Stimulated activated CD8-positive, alpha-beta memory T cell treated with anti-CD3 and anti-CD28 coated beads, Interleukin-7, amount 100 ng/mL, for 1 hour (primary cell): ENCODE results near the gene CARD9.
"Not testable (repeated sequence)": the region's sequence is repeated elsewhere in the genome, so short reads cannot be mapped to it uniquely, and the experiment has no call there.

ENCODE experiments used
- DNase-seq, 2 donors: peaks; one replicate each; pipeline ENCODE4 v3.0.0-alpha.2; 2020; ENCODE audit warnings: low read depth in 2 of 2

The CARD9 gene, protein sequence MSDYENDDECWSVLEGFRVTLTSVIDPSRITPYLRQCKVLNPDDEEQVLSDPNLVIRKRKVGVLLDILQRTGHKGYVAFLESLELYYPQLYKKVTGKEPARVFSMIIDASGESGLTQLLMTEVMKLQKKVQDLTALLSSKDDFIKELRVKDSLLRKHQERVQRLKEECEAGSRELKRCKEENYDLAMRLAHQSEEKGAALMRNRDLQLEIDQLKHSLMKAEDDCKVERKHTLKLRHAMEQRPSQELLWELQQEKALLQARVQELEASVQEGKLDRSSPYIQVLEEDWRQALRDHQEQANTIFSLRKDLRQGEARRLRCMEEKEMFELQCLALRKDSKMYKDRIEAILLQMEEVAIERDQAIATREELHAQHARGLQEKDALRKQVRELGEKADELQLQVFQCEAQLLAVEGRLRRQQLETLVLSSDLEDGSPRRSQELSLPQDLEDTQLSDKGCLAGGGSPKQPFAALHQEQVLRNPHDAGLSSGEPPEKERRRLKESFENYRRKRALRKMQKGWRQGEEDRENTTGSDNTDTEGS

DNA sequence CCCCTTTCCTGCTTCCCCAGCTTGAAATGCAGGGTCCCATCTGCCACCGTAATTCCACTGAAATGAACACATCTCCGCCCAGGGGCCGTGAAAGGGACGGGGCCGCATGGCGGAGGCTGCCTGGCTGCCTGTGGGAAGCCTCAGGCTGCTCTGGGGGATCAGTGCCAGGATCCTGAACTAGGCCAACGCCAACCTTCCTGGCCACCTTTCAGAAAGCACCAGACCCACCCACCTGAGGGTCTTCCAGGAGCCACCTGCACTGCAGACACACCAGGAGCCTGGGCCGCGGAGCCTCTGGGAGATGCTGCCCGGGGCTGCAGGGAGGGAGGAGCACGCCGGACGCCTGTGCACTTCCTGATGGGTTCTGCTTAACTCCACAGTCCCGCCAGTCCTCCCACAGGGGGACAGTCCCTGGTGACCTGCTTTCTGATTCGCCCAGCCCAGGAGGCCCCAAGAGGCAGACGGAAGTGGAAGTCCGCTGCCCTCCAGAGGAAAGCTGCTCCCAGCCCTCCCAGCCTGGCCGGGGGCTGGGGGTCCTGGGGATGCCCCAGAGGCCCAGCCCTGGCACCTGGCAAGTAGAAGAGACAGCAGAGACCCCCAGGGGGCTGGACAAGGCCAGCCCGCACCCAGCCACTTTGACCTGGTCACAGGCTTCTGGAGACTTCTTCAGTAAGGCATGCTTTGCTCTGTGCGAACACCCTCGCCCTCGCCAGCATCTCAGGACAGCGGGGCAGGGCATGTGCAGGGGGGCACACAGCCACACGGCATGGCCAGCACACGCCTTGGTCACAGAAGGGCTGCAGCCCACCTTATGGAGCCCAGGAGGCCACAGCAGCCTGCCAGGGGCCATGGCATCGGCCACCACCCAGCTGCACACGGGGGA is at the start of gene CARD9:
Gene CARD9, minus strand, starts transcription at position 370 of the 883 bp plus-strand sequence. CDS start 1,591 bp downstream, outside the sequence.
- no peak for DNase-seq

DNA sequence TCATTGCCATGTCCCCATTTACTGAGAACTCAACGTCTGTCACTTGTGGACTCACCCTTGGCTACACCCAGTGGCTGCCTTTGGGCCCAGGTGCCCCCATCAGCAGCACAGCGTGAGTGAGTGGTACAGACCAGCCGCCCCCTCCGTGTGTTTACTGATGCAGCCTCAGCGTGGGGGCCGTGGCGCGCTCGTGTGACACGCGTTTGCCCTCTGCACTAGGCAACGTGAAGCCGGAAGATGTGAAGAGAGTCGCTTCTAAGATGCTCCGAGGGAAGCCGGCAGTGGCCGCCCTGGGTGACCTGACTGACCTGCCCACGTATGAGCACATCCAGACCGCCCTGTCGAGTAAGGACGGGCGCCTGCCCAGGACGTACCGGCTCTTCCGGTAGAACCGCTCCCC is 49.4 kb upstream of the CARD9 start:
- DNase-seq: no peak

DNA sequence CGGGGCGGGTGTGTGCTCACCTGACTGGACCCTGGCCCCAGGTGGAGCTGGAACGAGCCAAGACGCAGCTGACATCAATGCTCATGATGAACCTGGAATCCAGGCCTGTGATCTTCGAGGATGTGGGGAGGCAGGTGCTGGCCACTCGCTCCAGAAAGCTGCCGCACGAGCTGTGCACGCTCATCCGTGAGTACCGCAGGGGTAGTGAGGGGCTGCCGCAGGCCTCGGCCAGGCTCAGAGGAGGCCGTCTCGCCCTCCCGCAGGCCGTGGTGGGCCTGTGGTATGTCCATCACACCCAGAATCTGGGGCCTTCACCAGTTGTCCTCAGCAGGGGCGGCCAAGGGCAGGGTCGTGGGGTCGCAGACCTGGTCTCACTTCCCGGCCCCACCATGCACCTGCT is 48.3 kb upstream of the CARD9 start:
- DNase-seq: no peak

DNA sequence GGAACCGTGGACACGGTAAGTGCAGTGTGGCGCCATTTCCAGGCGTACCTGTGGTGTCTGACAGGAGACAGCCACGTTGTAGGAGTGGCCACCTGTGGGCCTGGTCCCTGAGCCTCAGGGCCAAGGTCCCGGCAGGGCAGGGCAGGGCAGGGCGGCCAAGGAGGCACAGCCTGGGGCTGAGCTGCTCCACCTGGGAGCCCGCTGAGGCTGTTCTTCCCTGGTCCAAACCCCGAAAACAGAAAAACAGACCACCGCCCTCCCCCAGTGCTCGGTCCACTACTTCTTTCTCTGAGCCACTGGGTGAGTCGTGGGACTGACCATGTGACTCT is 45.6 kb upstream of the CARD9 start:
- DNase-seq: no peak

DNA sequence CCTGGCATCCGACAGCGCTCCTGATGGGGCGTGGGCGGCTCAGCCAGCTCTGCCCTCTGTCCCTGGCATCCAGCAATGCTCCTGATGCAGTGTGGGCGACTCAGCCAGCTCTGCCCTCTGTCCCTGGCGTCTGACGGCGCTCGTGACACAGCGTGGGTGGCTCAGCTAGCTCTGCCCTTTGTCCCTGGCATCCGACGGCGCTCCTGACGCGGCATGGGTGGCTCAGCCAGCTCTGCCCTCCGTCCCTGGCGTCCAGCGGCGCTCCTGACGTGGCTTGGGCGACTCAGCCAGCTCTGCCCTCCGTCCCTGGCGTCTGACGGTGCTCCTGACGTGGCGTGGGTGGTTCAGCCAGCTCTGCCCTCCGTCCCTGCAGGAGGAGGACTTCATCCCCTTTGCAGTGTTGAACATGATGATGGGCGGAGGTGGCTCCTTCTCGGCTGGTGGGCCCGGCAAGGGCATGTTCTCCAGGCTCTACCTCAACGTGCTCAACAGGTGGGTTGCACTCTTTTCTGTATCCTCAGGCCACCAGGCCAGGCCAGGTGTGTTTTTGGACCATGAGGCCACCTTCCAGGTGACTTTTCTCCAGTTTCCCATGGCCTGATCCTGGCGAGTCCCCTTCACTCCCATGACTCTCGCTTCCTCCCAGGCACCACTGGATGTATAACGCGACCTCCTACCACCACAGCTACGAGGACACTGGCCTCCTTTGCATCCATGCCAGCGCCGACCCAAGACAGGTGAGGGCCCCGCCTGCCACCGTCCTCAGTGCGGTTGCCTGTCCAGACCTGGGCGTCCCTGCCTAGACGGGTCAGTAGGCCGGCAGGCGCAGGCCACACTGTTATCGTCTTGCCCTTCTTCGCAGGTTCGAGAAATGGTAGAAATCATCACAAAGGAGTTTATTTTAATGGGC is 45.0 kb upstream of the CARD9 start:
- DNase-seq: no peak

DNA sequence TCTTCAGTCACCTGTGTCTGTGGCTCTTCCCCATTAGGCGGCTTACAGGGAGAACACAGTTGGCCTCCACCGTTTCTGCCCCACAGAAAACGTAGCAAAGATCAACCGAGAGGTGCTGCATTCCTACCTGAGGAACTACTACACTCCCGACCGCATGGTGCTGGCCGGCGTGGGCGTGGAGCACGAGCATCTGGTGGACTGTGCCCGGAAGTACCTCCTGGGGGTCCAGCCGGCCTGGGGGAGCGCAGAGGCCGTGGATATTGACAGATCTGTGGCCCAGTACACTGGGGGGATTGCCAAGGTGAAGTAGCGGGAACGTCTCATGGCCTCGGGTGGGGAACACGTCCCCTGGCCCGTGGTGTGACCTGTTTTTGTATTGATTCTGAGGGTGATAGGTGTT is 43.4 kb upstream of the CARD9 start:
- DNase-seq: no peak

DNA sequence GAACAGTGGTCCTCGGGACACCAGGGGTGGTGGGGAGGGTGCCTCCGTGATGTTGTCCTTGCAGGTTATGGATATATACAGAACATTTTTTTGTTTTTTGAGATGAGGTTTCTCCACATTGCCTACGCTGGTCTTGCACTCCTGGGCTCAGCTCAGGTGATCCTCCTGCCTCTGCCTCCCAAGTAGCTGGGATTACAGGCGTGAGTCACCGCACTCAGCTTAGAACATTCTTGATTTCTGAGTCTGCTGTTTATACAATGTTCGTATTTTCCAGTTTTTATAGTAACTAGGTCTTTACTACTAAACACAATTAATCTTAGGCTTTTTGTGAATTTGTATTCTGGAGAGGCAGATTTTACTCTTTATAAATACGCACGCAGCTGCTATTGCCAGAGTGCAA is 43.0 kb upstream of the CARD9 start:
- DNase-seq: no peak

DNA sequence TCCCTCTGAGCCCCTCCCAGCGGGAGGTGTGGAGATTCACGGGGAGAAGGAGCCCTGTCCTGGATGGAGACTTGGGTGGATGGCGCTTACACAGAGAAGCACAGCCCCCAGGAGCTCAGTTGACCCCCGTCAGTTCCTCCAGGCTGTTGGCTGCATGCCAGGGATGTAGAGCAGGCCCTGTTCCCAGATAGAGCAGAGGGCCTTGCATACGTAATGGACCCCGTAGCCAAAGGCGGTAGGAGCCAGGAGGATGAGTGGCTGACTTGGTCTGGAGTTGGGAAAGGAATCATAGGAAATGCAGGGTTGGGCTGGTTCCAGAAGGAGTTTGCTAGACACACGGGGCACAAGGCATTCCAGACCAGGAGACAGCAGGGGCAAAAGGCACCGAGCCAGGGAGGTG is 39.5 kb upstream of the CARD9 start:
- DNase-seq: no peak

DNA sequence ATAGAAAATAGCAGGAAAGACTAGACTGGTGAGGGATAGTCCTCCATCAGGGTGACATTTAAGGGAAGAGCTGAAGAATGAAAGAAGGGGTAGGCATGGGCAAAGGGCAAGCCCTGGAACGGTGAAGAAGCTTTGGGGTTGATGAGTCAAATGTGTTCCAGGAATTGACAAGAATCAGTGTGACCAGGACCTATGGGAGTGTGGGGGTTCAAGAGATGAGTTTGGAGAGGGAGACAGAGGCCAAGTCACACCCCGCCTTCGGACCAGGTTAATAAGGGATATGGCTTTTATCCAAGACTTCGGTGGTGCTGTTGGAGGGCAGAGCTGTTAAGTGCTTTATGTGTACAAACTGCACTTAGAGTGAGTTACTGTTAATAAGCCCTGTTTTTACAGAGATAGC is 37.9 kb upstream of the CARD9 start:
- no peak for DNase-seq

DNA sequence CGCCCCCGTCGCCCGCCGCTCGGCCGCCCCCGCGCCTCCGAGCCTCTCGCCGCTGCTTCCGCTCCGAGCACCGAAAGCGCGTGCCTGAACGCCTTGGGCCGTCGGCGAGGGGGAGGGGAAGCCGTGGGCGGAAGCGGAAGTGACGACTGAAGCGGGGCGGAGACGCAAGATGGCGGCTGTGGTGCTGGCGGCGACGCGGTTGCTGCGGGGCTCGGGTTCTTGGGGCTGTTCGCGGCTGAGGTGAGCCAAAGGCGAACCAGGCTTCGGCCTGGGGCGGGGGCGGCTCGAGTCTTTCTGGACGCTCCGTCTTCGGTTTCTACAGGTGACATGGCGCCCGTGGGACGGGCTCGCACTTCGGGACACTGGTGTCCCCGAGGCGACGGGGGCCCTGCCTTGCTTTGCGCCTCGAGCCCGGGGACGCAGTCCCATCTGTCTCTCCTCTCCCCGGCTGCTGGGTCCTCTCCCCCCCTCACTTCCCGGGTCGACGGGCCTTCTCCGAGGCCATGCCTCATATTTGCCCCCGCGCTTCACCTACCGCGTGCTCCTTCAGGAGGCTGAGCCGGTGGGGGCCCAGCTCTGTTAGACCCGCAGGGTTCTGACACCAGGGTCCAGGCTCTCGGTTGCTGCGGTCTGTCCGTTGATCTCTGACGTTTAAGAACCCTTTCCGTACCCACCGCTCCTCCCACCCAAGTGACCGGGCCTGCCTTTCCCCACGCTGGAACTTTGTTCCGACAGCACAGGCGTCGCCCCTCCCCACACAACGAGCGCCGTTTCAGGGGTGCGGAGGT is 37.2 kb upstream of the CARD9 start, which contains the start of the genes ENTR1 and PMPCA:
Gene ENTR1, minus strand, starts transcription at position 115 of the 788 bp plus-strand sequence. CDS start 217 bp downstream, outside the sequence.
Gene PMPCA, plus strand, starts transcription at position 159 of the 788 bp plus-strand sequence. Its CDS starts 11 bp downstream, at position 170.
- DNase-seq: peak; percentile 93 to 95

DNA sequence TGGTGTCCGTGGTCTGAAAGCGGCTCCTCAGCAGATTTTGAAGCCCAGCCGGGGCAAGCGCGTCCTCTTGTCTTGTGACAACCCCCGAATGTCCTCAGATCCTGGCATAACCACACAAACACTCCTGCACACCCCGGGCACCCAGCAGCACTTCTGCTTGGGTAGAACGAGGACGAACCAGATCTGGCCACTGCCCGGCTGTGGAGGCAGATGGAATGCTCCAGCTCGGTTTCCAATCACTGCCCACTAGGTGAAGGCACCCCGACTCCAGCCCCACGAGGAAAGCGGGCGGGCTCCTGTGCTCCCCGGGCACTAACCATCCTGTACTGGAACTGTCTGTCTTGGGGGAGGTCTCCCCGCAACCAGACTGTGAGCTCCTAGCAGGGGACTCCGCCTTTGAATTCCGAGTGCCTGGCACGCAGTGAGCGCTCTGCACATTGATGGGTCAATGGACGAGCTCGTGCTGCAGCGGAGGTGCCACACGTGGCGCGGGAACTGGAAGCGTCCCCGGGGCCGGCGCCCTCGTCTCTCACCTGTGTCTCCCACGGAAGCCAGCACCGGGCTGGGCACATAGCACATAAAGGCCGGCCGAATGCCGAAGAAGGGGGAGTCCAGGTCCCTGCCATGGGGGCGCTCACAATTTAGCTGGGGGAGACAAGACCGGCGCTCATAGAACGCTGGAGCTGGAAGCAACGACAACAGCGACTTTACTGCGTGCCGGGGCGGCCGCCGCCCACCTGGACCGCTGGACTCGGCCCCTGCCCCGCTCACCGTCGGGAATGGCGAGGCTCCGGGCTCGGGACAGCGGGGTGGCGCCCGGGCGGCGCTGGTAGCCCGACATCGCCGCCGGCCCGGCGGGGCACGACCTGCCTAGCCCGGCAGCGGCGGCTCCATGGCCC is 36.3 kb upstream of the CARD9 start:
- no peak for DNase-seq

DNA sequence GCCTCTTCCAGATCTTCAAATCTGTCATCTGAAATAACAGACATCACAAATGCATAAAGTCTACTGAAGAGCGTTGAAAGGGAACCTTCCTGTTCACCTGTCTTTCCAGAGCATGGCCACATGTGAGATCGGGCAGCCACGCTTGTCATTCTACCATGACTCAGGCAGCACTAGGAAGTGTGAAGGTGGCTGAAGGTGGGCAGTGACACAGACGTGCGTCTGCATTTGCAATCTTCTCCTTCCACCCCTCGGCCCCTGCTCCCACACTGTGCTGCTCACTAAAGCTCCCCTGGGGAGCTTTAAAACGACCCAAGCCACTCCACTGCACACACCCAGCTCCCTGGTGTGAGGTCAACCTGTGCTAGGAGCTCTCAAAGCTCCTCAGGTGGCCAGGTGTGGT is 34.4 kb upstream of the CARD9 start:
- no peak for DNase-seq

DNA sequence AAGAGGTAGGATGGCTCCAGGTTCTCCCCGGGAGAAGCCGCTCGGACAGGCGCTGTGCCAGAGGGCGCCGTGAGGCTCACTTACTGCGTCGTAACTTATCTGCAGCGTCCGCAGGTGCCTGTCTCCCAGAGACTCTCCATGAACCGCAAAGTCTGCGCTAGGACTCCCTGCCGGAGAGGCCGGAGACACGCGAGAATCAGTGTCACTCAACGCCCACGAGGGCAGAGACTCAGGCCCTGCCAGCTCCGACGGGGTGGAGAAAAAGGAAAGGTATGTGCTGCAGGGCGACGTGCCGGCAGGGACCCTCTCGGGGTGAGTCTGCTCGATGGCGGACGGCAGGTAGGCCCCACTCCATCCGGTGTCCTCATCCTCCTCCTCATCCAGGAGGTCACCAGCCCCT is 33.6 kb upstream of the CARD9 start:
- not testable (repeated sequence) for DNase-seq

DNA sequence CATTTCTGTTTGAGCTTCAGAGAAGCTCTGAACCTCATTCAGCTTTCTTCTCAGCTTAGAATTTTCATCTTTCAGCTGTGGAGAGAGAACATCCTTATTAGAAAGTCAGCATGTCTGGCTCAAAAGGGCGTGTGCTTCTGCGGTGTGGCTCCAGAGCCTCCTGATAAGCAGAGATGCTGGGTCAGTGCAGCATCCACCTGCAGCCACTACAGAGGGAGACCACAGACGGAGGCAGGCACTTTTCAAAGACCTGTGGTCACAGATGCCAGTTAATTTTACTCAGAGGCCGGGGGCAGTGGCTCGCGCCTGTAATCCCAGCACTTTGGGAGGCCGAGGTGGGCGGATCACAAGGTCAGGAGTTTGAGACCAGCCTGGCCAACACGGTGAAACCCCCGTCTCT is 32.4 kb upstream of the CARD9 start:
- not testable (repeated sequence) for DNase-seq

DNA sequence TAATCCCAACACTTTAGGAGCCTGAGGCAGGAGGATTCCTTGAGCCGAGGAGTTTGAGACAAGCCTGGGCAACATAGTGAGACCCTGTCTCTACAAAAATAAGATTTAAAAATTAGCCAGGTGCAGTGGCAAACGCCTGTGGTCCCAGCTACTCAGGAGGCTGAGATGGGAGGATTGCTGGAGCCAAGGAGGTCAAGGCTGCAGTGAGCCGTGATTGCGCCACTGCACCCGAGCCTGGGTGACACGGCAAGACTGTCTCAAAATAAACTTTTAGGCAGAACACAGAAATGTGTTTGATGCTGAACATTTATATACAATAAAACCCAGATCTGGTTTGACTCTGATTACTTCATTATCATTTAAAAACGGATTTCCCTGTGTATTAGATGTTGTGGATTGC is 32.0 kb upstream of the CARD9 start:
- no peak for DNase-seq

DNA sequence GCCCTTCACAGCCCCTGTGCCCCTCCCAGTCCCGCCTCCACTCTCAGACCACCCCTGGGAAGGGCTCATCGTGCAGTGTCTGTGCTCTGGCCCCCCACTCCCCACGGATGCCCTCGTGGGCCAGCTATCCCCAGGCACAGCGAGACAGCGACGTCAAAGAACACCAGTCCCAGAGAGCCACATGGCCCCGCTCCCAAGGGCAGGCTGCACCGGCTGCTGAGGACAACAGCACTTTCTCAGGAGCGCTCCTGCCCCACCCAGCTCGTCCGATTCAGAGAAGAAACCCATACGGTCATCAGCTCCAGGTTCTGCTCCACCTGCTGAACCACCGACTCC is 31.3 kb upstream of the CARD9 start:
- DNase-seq: no peak

DNA sequence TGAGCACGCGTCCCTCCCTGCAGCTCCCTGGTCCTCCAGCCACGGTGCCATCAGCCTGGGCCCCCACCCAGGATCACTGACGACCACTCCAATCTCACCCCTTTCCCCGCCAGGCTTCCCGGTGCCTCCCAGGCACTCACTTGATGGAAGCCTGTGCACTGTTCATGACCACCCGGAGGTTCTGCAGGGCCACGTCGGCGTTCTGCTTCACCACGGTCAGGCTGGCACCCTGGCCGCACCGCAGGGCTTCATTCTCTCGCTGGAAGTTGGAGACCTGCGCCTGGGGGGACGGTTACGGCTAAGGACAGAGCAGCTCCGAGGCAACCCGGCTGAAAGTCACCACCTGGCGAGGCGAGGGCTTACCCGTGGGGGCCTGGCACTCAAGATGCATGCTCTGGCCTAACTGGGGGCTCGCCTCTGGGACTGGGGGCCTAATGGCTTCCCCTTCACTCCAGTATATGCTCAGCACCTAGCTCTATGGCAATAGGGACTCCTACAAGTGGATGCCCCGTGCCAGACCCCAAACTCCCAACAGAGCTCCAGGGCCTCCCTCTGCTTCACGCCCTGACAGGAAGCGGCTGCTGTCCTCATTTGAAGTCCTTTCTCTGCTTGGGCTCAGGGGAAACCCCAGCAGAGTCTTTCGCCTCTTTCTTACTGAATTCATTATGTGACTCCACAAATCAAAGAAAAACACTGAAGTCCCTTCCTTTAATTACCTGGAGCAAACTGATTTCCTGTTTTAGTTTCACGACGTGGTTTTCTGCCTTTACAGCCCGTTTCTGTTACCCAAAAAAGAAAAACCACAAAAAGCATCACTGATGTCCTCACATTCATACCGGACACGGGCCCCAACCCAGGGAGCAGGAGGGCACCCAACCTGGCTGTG is 30.7 kb upstream of the CARD9 start:
- DNase-seq: no peak

DNA sequence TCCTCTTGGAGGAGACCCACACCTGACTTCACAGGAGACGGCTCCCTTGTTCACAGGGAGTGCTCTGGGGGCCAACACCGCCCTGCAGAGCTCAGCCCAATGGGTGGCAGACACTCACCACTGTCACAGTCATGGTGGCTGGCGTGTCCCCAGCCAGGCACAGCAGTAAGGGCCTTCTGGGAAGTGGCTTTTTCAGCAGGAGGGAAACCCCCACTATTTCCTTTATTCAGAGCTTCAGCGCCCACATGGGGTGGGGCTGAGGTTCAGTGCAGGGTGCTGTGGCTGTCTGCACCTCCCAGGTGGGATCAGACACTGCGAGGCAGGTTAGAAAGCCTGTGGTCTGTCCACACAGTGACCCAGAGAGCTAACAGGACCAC is 30.1 kb upstream of the CARD9 start:
- peak; percentile 32 to 48 for DNase-seq

DNA sequence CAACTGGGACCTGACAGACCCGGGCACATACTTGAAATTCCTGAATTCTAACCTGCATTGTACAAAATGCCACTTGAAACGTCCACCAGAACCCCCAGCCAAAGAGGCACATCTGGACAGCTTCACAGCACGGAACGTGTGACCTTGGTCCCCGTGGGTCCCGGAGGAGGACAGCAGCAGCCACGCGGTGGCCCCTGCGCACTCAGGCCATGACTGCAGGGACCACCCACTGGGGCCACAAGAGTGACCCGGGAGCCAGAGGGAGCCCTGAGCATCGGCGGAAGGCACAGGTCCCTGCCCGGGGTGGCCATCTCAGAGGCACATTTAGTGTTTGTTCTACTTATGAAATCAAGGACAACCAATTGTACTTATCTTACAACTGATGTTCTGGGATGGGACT is 28.6 kb upstream of the CARD9 start:
- DNase-seq: no peak
